ENCODE results near the gene COL13A1. TPM values are rescaled to one million over a fixed set of nuclear protein-coding genes. Genes with fewer than 3 reads are reported as not detected.

The COL13A1 gene
- total RNA-seq, 1 experiment from 2014 or later: 5.9 TPM

DNA sequence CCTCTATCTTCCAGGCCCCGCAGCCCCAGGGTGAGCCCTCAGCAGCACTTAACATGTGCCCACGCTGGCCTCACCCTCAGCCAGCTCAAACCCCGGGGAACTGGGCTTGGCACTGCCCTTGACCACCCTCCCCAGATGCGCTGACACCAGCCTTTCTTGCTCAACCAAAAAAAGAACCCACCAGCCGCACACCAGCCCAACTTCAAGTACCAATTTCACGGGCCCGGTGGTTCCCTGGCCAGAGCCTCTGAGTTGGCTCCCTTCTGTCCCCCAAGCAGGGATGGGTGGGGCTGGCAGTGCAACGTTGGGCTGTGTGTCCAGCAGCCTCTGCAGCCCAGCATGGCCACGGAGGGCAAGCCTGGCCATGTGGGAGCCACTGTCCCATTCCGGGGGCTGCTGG lies 96.3 kb downstream of the COL13A1 start:
- intact Hi-C loops (cut with micrococcal nuclease): no loop called here
- no peaks in the 10 kb centered on the region for H3K27me3 ChIP-seq (ENCODE audit: insufficient read depth, low read length)
- no peaks in the 10 kb centered on the region for H3K9me3 ChIP-seq (ENCODE audit: control insufficient read depth in 1 of 2, insufficient read depth in 1 of 2, low read depth in 1 of 2, low read length in 2 of 2)
- no peak overlapping the region for H3K4me3 ChIP-seq (replicated peaks in 1 of 2; ENCODE audit: low read depth in 1 of 2, low read length in 2 of 2)
- BruUV-seq (replicated peaks): no TSS peak
- no peaks in the 10 kb centered on the region for H3K9me2 ChIP-seq (ENCODE audit: insufficient read depth)
- H3K36me3 ChIP-seq (ENCODE audit: control insufficient read depth in 1 of 2, insufficient read depth in 2 of 2, low read length in 2 of 2): no peaks in the 10 kb centered on the region
- CTCF ChIA-PET: interaction anchor here (0.8 kb wide), 1 partner anchor 60 kb away, joined by 3 read pairs; no protein-coding TSS in a partner anchor
- H3K9ac ChIP-seq (ENCODE audit: low read length): no peak overlapping the region
- peaks cover 0 to 10% of the 10 kb centered on the region in 2 experiments; a peak in 3 of 4 replicates for H3K4me1 ChIP-seq (ENCODE audit: control insufficient read depth in 1 of 2, insufficient read depth in 2 of 2, low read length in 2 of 2)
- no peak for DNase-seq (ENCODE audit: low read depth, low spot score)
- H3K79me2 ChIP-seq (ENCODE audit: insufficient read depth, low read length): no peaks in the 10 kb centered on the region
- H4K20me1 ChIP-seq (ENCODE audit: insufficient read depth): no peaks in the 10 kb centered on the region
- TF ChIP-seq, protein P1, sequence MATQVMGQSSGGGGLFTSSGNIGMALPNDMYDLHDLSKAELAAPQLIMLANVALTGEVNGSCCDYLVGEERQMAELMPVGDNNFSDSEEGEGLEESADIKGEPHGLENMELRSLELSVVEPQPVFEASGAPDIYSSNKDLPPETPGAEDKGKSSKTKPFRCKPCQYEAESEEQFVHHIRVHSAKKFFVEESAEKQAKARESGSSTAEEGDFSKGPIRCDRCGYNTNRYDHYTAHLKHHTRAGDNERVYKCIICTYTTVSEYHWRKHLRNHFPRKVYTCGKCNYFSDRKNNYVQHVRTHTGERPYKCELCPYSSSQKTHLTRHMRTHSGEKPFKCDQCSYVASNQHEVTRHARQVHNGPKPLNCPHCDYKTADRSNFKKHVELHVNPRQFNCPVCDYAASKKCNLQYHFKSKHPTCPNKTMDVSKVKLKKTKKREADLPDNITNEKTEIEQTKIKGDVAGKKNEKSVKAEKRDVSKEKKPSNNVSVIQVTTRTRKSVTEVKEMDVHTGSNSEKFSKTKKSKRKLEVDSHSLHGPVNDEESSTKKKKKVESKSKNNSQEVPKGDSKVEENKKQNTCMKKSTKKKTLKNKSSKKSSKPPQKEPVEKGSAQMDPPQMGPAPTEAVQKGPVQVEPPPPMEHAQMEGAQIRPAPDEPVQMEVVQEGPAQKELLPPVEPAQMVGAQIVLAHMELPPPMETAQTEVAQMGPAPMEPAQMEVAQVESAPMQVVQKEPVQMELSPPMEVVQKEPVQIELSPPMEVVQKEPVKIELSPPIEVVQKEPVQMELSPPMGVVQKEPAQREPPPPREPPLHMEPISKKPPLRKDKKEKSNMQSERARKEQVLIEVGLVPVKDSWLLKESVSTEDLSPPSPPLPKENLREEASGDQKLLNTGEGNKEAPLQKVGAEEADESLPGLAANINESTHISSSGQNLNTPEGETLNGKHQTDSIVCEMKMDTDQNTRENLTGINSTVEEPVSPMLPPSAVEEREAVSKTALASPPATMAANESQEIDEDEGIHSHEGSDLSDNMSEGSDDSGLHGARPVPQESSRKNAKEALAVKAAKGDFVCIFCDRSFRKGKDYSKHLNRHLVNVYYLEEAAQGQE (IDR thresholded peaks at IDR 0.05; ENCODE audit: low read depth): no peak
- TF ChIP-seq ELF1 (IDR thresholded peaks at IDR 0.05; ENCODE audit: borderline replicate concordance, low read depth) (no peak), POLR2AphosphoS5 (IDR thresholded peaks at IDR 0.05; ENCODE audit: low read depth, low read length) (no peak), JUND (IDR thresholded peaks at IDR 0.05) (no peak), YY1 (IDR thresholded peaks at IDR 0.05; ENCODE audit: extremely low read depth, insufficient replicate concordance, low read depth, low read length) (no peak), EZH2phosphoT487 (IDR thresholded peaks at IDR 0.05; ENCODE audit: borderline replicate concordance) (no peak), EGR1 (IDR thresholded peaks at IDR 0.05; ENCODE audit: low read depth) (no peak), RAD21 (IDR thresholded peaks at IDR 0.05; ENCODE audit: low read depth) (no peak), SP1 (IDR thresholded peaks at IDR 0.05; ENCODE audit: low read depth) (no peak), ZFX (IDR thresholded peaks at IDR 0.05) (no peak)
- TF ChIP-seq, protein P2, sequence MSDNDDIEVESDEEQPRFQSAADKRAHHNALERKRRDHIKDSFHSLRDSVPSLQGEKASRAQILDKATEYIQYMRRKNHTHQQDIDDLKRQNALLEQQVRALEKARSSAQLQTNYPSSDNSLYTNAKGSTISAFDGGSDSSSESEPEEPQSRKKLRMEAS (IDR thresholded peaks at IDR 0.05): no peak
- TF ChIP-seq, protein P3, sequence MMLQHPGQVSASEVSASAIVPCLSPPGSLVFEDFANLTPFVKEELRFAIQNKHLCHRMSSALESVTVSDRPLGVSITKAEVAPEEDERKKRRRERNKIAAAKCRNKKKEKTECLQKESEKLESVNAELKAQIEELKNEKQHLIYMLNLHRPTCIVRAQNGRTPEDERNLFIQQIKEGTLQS (IDR thresholded peaks at IDR 0.05): no peak
- H3K4me2 ChIP-seq (ENCODE audit: low read length): no peak overlapping the region
- H3K27ac ChIP-seq (ENCODE audit: low read depth, low read length): no peak overlapping the region
- H2AFZ ChIP-seq (ENCODE audit: low read depth, low read length, poor library complexity, severe bottlenecking): no peak overlapping the region
- no peak for ATAC-seq
- RAD21 ChIA-PET (ENCODE audit: low non-redundant PET in 1 of 2, low total read pairs in 2 of 2, uncharacterized antibody in 2 of 2, unreplicated experiment in 2 of 2): no interaction called here
- POLR2A ChIA-PET: no interaction called here
